Common myeloid progenitor, CD34-positive (primary cell): Measurements from ENCODE around the gene ALPI.
"Not testable (repeated sequence)": the region's sequence is repeated elsewhere in the genome, so short reads cannot be mapped to it uniquely, and the experiment has no call there.

ENCODE experiments used
- CTCF ChIA-PET: fragments of 350-600 bp; sonication (Branson Sonifier 250); formaldehyde crosslinking; loops from one replicate; lab custom pipeline; 2021; ENCODE audit warnings: antibody characterized with exemption; lab: Charles Lee
- POLR2A ChIA-PET: fragments of 350-600 bp; sonication (Branson Sonifier 250); formaldehyde crosslinking; loops from one replicate; lab custom pipeline; 2021; ENCODE audit warnings: antibody characterized with exemption; lab: Charles Lee
- DNase-seq, 3 donors: peaks; one replicate each; pipeline versions ENCODE4 v3.0.0 to v3.0.0-alpha.2; 2013
- H3K27ac ChIP-seq, 2 experiments: 1 replicate in 1 of 2; 2 replicates in 1 of 2; pipeline ENCODE4 v1.7.0; 2013; ENCODE audit warnings: inconsistent platforms in 2 of 2, low read length in 2 of 2, mild to moderate bottlenecking in 2 of 2, low read depth in 1 of 2, moderate library complexity in 1 of 2; ENCODE audit not compliant: severe bottlenecking in 2 of 2, insufficient read depth in 1 of 2, poor library complexity in 1 of 2
- H3K27me3 ChIP-seq, 5 experiments: replicated peaks in 2 of 5; 1 replicate in 3 of 5; 2 replicates in 2 of 5; pipeline versions ENCODE4 v1.6.1 to v1.7.0; 2013; ENCODE audit warnings: low read length in 4 of 5, mild to moderate bottlenecking in 2 of 5, moderate library complexity in 2 of 5, inconsistent platforms in 1 of 5; ENCODE audit not compliant: insufficient read depth in 5 of 5, control insufficient read depth in 4 of 5
- H3K36me3 ChIP-seq, 4 experiments: 1 replicate in 2 of 4; 2 replicates in 2 of 4; pipeline versions ENCODE4 v1.6.1 to v1.7.0; 2013; ENCODE audit warnings: low read length in 3 of 4, control low read depth in 1 of 4, mild to moderate bottlenecking in 1 of 4; ENCODE audit not compliant: control insufficient read depth in 4 of 4, insufficient read depth in 4 of 4
- H3K4me1 ChIP-seq, 4 experiments: 1 replicate in 3 of 4; 2 replicates in 1 of 4; pipeline versions ENCODE4 v1.6.1 to v1.7.1; 2013; ENCODE audit warnings: low read length in 3 of 4, mild to moderate bottlenecking in 3 of 4, control low read depth in 1 of 4, inconsistent platforms in 1 of 4, moderate library complexity in 1 of 4; ENCODE audit not compliant: control insufficient read depth in 4 of 4, insufficient read depth in 4 of 4; ENCODE audit errors: control extremely low read depth in 1 of 4
- H3K4me3 ChIP-seq, 7 experiments: 1 replicate in 4 of 7; 2 replicates in 3 of 7; pipeline versions ENCODE4 v1.5.1 to v1.7.0; 2013; ENCODE audit warnings: mild to moderate bottlenecking in 7 of 7, low read length in 6 of 7, moderate library complexity in 6 of 7, inconsistent platforms in 2 of 7, low read depth in 2 of 7, control low read depth in 1 of 7; ENCODE audit not compliant: insufficient read depth in 4 of 7, control insufficient read depth in 1 of 7; ENCODE audit errors: extremely low read depth in 1 of 7
- H3K9me3 ChIP-seq, 5 experiments: 1 replicate in 4 of 5; 2 replicates in 1 of 5; pipeline versions ENCODE4 v1.6.1 to v1.7.1; 2013; ENCODE audit warnings: low read length in 4 of 5, mild to moderate bottlenecking in 2 of 5, inconsistent platforms in 1 of 5, low read depth in 1 of 5, moderate library complexity in 1 of 5; ENCODE audit not compliant: control insufficient read depth in 4 of 5, insufficient read depth in 2 of 5; ENCODE audit errors: control extremely low read depth in 1 of 5
- WGBS: methylation state at CpG from one replicate; pipeline ENCODE4 v1.1.5; 2013; ENCODE audit not compliant: insufficient coverage; 5-methylcytosine and 5-hydroxymethylcytosine counted together

ALPI gene

GRCh38 chr2:232438091-232438490 lies 17.9 kb upstream of the ALPI start:
- H3K27ac ChIP-seq: no peak overlapping the region
- POLR2A ChIA-PET: no interaction called here
- 95% methylated on average over 12 of the region's 12 CpGs for WGBS
- DNase-seq: no peak
- H3K27me3 ChIP-seq: no peaks in the 10 kb centered on the region
- peaks cover 0 to 10% (median 4%) of the 10 kb centered on the region in 4 experiments for H3K4me1 ChIP-seq
- H3K36me3 ChIP-seq: no peaks in the 10 kb centered on the region
- CTCF ChIA-PET: interaction anchor here (1.0 to 1.9 kb wide), 6 partner anchors 11 to 518 kb away, joined by 3 to 7 read pairs (median 4); no protein-coding TSS in a partner anchor
- H3K9me3 ChIP-seq: no peaks in the 10 kb centered on the region
- H3K4me3 ChIP-seq: no peak overlapping the region

DNA sequence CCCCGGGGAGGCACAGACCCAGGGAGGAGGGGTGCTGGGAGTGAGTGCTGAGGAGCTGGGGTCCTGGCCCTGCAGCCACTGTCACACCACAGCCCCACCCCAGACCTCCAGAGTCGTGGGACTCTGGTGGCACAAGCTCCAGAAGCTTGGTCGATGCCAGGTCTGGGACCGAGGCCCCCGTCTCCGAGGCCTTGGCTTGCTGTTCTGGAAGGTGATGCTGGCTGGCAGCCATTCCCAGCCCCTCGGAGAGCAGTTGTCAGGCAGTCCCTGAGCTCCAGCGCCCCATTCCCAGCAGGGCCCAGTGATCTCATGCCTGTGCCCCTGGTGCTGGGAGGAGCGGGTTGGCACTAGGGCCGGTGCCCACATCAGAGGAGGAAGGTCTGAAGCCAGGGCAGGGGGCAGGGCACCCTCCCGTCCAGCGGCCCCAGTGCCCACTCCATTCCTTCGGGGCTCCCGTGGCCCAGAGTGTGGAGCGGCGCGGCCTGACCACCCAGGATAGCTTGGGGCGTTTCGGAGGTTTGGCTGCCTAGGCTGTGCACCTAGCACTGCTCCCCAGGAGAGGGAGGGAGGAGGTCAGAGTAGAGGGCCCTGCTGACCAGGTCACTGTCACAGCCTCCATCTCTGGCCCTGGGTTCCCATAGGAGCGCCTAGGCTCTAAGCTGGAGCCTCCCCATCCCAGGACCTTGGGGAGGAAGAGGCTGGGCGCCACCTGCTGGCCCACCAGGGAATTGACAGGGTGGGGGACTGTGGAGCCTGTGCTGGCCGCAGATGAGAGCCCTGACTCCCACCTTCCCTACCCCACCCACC lies 16.8 kb upstream of the ALPI start:
- H3K9me3 ChIP-seq: no peaks in the 10 kb centered on the region
- DNase-seq: peak in 2 of 3 donors; percentile 20 to 27
- POLR2A ChIA-PET: no interaction called here
- H3K27me3 ChIP-seq: no peaks in the 10 kb centered on the region
- CTCF ChIA-PET: interaction anchor here (0.7 to 2.3 kb wide), 26 partner anchors 9 to 538 kb away, joined by 3 to 13 read pairs (median 5); no protein-coding TSS in a partner anchor
- H3K4me1 ChIP-seq: peaks cover 0 to 10% (median 3%) of the 10 kb centered on the region in 4 experiments
- H3K27ac ChIP-seq: no peak overlapping the region
- H3K36me3 ChIP-seq: no peaks in the 10 kb centered on the region
- no peak overlapping the region for H3K4me3 ChIP-seq
- WGBS: 90% methylated on average over 16 of the region's 22 CpGs

- 78% methylated on average over 1 of the region's 5 CpGs for WGBS
- CTCF ChIA-PET: interaction anchor here (0.7 to 2.3 kb wide), 22 partner anchors 10 to 539 kb away, joined by 3 to 13 read pairs (median 6); no protein-coding TSS in a partner anchor
- POLR2A ChIA-PET: no interaction called here
These were observed 16.2 kb upstream of the ALPI start for GRCh38 chr2:232439758-232440135.

DNA sequence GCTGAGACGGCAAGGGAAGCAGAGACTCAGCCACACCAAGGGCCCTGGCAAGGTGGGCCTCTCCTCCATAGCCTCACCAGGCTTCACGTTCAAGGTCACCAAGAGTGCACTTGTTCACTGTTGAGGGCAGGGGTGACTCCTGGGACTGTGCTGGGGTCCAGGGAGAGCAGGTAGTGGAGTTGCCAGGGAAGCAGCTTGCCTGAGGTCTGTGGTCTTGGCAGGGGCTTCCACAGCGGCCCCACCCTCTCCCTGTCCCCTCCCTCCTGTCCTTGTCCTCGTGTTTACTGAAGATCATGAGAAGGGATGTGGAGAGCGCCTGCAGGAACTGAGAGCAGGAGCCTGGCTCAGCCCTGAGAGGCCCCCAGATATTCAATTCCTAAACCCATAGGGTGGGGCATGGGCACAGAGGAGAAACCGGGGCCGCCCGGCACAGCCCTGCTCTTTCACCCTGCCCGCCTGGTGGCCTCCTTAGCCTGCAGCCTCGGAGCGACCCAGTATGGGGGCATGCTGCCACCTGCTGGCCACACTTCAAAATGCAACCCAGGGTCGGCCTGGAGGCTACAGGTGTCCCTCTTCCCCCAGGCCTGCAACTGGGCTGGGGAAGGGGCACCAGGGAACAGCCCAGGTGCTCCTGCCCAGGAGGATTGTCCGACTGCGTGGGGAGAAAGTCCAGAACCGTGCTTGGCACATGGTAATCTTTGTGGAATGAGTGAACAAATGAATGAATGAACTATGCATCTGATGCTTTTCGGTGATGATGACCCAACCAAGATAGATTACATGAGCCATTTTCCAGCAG lies 15.5 kb upstream of the ALPI start:
- peaks cover 0 to 10% (median 2%) of the 10 kb centered on the region in 4 experiments for H3K4me1 ChIP-seq
- H3K36me3 ChIP-seq, H3K27ac ChIP-seq, POLR2A ChIA-PET, H3K27me3 ChIP-seq, H3K9me3 ChIP-seq, H3K4me3 ChIP-seq: not testable (repeated sequence)
- CTCF ChIA-PET: interaction anchor here (0.6 to 2.4 kb wide), 24 partner anchors 11 to 540 kb away, joined by 3 to 13 read pairs (median 6); partner anchors contain the start of gene PRSS56
- peak; percentile 69 to 89 (median 85) for DNase-seq
- WGBS: 14% methylated on average over 7 of the region's 16 CpGs

More at GRCh38 chr2:232439758-232440135, 16.2 kb upstream of the ALPI start:
- DNase-seq: peak in 1 of 3 donors; percentile 24
- Histone ChIP-seq H3K9me3 (no peaks in the 10 kb centered on the region), H3K27ac (no peak overlapping the region), H3K36me3 (no peaks in the 10 kb centered on the region), H3K27me3 (no peaks in the 10 kb centered on the region), H3K4me3 (no peak overlapping the region), H3K4me1 (peaks cover 0 to 10% (median 3%) of the 10 kb centered on the region in 4 experiments)

- ChIA-PET CTCF (interaction anchor here (0.6 to 2.4 kb wide), 10 partner anchors 13 to 541 kb away, joined by 3 to 7 read pairs (median 4); partner anchors contain the start of gene PRSS56), POLR2A (no interaction called here)
- no peak overlapping the region for H3K27ac ChIP-seq
- no peaks in the 10 kb centered on the region for H3K9me3 ChIP-seq
- H3K27me3 ChIP-seq: no peaks in the 10 kb centered on the region
- H3K36me3 ChIP-seq: no peaks in the 10 kb centered on the region
- peaks cover 0 to 10% (median 2%) of the 10 kb centered on the region in 4 experiments for H3K4me1 ChIP-seq
- 84% methylated on average over 10 of the region's 12 CpGs for WGBS
- H3K4me3 ChIP-seq: no peak overlapping the region
- DNase-seq: no peak
These were observed 14.8 kb upstream of the ALPI start for GRCh38 chr2:232441147-232441651.

DNA sequence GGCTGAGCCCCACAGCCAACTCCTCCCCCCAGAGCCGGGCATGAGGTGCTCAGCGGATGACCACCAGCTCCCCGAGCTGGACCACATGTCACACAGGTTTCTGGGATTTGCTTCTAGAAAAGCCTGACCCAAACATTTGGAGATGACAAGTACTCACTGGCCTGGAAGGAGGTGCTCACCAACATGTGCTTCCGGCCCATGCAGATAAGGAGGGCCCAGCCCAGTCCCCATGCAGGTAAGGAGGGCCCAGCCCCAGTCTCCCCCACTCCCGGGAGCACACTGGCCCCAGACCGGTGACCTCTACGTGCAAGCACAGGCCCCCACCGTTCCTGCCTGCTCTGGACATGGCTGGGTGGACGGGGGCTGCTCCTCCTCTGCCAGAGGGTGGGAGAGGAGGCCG lies 14.0 kb upstream of the ALPI start:
- H3K27ac ChIP-seq, POLR2A ChIA-PET: not testable (repeated sequence)
- CTCF ChIA-PET: interaction anchor here (1.7 to 2.4 kb wide), 5 partner anchors 75 to 541 kb away, joined by 4 to 7 read pairs (median 7); partner anchors contain the start of gene PRSS56

More for the DNA sequence above, 14.0 kb upstream of the ALPI start:
- H3K27me3 ChIP-seq, H3K4me3 ChIP-seq, DNase-seq, H3K9me3 ChIP-seq, H3K36me3 ChIP-seq: not testable (repeated sequence)
- 92% methylated on average over 2 of the region's 10 CpGs for WGBS
- peaks cover 0 to 10% (median 2%) of the 10 kb centered on the region in 4 experiments for H3K4me1 ChIP-seq
